Parathyroid adenoma (tissue), 2 donors: ENCODE results near the gene RNH1.
A peak's percentile ranks its signal among the peaks of the same experiment; 100 is the strongest.
"Not testable (repeated sequence)": the region's sequence is repeated elsewhere in the genome, so short reads cannot be mapped to it uniquely, and the experiment has no call there.

Experiments used
- H2AFZ ChIP-seq: fragments of 300-600 bp; sonication (generic); one replicate; pipeline ENCODE4 v1.7.0; 2017; ENCODE audit warnings: antibody characterized with exemption, mild to moderate bottlenecking
- H3K27ac ChIP-seq: fragments of 300-600 bp; sonication (generic); one replicate; pipeline ENCODE4 v1.7.0; 2017
- H3K27me3 ChIP-seq: fragments of 300-600 bp; sonication (generic); one replicate; pipeline ENCODE4 v1.7.0; 2017; ENCODE audit warnings: low read length; ENCODE audit not compliant: control insufficient read depth, insufficient read depth
- H3K36me3 ChIP-seq: fragments of 300-600 bp; sonication (generic); one replicate; pipeline ENCODE4 v1.7.0; 2017; ENCODE audit warnings: low read length; ENCODE audit not compliant: control insufficient read depth, insufficient read depth
- H3K4me1 ChIP-seq: fragments of 300-600 bp; sonication (generic); one replicate; pipeline ENCODE4 v1.7.0; 2017; ENCODE audit warnings: control low read depth
- H3K4me2 ChIP-seq: fragments of 300-600 bp; sonication (generic); one replicate; pipeline ENCODE4 v1.7.0; 2017; ENCODE audit warnings: low read length
- H3K4me3 ChIP-seq: fragments of 300-600 bp; sonication (generic); one replicate; pipeline ENCODE4 v1.7.0; 2017; ENCODE audit warnings: low read depth, low read length
- H3K79me2 ChIP-seq: fragments of 300-600 bp; sonication (generic); one replicate; pipeline ENCODE4 v1.7.0; 2017; ENCODE audit warnings: control low read depth
- H3K9ac ChIP-seq: fragments of 300-600 bp; sonication (generic); one replicate; pipeline ENCODE4 v1.7.0; 2017; ENCODE audit warnings: mild to moderate bottlenecking
- H3K9me3 ChIP-seq: fragments of 300-600 bp; sonication (generic); one replicate; pipeline ENCODE4 v1.7.0; 2017; ENCODE audit warnings: low read length; ENCODE audit not compliant: control insufficient read depth
- CTCF ChIP-seq: fragments of 300-600 bp; sonication (generic); IDR thresholded peaks from one replicate; pipeline ENCODE4 v1.7.0; 2017; ENCODE audit warnings: antibody characterized with exemption, mild to moderate bottlenecking
- donor health status: primary hyperparathyroidism.

RNH1 gene

GRCh38 chr11:518463-519202, 11.6 kb upstream of the RNH1 start:
- no peaks in the 10 kb centered on the region for H3K27me3 ChIP-seq
- no peak overlapping the region for H3K9ac ChIP-seq
- no peak overlapping the region for H2AFZ ChIP-seq
- peak overlapping the region; percentile 53 for H3K4me2 ChIP-seq
- H3K27ac ChIP-seq: peak overlapping the region; percentile 39
- H3K4me1 ChIP-seq: no peaks in the 10 kb centered on the region
- H3K4me3 ChIP-seq: no peak overlapping the region
- peak; percentile 65 for TF ChIP-seq CTCF
- H3K9me3 ChIP-seq: no peaks in the 10 kb centered on the region
- no peaks in the 10 kb centered on the region for H3K36me3 ChIP-seq
- H3K79me2 ChIP-seq: no peaks in the 10 kb centered on the region

- H3K36me3 ChIP-seq, H3K4me1 ChIP-seq, H3K4me2 ChIP-seq, H3K9me3 ChIP-seq, H3K79me2 ChIP-seq, H3K9ac ChIP-seq, H3K27me3 ChIP-seq, H3K4me3 ChIP-seq, H3K27ac ChIP-seq, H2AFZ ChIP-seq: not testable (repeated sequence)
Measured at GRCh38 chr11:516918-517685, 10.1 kb upstream of the RNH1 start.

GRCh38 chr11:516400-516799, 9.4 kb upstream of the RNH1 start:
- H3K36me3 ChIP-seq: no peaks in the 10 kb centered on the region
- no peak overlapping the region for H3K9ac ChIP-seq
- H3K27ac ChIP-seq: no peak overlapping the region
- H3K4me2 ChIP-seq: no peak overlapping the region
- no peaks in the 10 kb centered on the region for H3K9me3 ChIP-seq
- H3K27me3 ChIP-seq: no peaks in the 10 kb centered on the region
- no peaks in the 10 kb centered on the region for H3K4me1 ChIP-seq
- no peak for TF ChIP-seq CTCF
- no peak overlapping the region for H3K4me3 ChIP-seq
- no peak overlapping the region for H2AFZ ChIP-seq
- no peaks in the 10 kb centered on the region for H3K79me2 ChIP-seq

GRCh38 chr11:515131-515530, 8.1 kb upstream of the RNH1 start:
- Histone ChIP-seq H3K79me2 (no peaks in the 10 kb centered on the region), H3K4me2 (no peak overlapping the region), H3K27me3 (no peaks in the 10 kb centered on the region), H2AFZ (no peak overlapping the region), H3K9me3 (no peaks in the 10 kb centered on the region), H3K9ac (no peak overlapping the region), H3K36me3 (no peaks in the 10 kb centered on the region), H3K4me3 (no peak overlapping the region), H3K27ac (no peak overlapping the region), H3K4me1 (no peaks in the 10 kb centered on the region)
- TF ChIP-seq CTCF: no peak

GRCh38 chr11:514606-515005, 7.6 kb upstream of the RNH1 start:
- H2AFZ ChIP-seq: no peak overlapping the region
- no peak overlapping the region for H3K9ac ChIP-seq
- no peak for TF ChIP-seq CTCF
- no peaks in the 10 kb centered on the region for H3K9me3 ChIP-seq
- no peak overlapping the region for H3K4me2 ChIP-seq
- no peaks in the 10 kb centered on the region for H3K4me1 ChIP-seq
- H3K27me3 ChIP-seq: no peaks in the 10 kb centered on the region
- no peak overlapping the region for H3K4me3 ChIP-seq
- no peaks in the 10 kb centered on the region for H3K36me3 ChIP-seq
- H3K27ac ChIP-seq: no peak overlapping the region
- no peaks in the 10 kb centered on the region for H3K79me2 ChIP-seq
